COLO668 (cell line): ENCODE measurements around the gene TAS2R20.
"Not testable (repeated sequence)": the region's sequence is repeated elsewhere in the genome, so short reads cannot be mapped to it uniquely, and the experiment has no call there.

Experiments used
- DNase-seq: peaks from one replicate; lab custom pipeline; 2025; ENCODE audit not compliant: unreplicated experiment; lab: John Stamatoyannopoulos, UW

Gene TAS2R20

DNA sequence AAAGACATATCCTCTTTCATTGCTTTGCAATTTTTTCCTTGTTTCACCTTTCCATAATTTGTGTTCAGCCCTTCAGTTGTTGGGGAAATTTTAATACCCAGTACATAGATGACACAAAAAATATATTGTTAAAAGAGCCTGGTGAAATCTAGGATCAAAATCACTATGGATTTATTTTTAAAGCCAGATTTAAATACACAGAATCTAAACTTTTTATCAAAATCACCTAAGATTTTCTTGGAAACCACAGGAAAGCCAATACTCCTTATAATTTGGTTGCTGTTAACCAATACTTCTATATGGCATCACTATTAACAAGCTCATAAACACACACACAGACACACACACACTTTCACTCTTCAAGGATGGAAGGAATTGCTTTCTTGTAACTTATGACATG is at the start of gene TAS2R20:
Gene TAS2R20 (minus strand): TSS at position 101 of the 400 bp plus-strand sequence. CDS start 429 bp downstream, outside the sequence.
- DNase-seq = no peak

- DNase-seq = not testable (repeated sequence)
Observed at GRCh38 chr12:11041366-11041765, 43.3 kb upstream of the TAS2R20 start.

- DNase-seq = no peak
Observed at GRCh38 chr12:11040162-11040561, 42.1 kb upstream of the TAS2R20 start.

- no peak for DNase-seq
Observed at GRCh38 chr12:11039171-11039570, 41.1 kb upstream of the TAS2R20 start.

DNA sequence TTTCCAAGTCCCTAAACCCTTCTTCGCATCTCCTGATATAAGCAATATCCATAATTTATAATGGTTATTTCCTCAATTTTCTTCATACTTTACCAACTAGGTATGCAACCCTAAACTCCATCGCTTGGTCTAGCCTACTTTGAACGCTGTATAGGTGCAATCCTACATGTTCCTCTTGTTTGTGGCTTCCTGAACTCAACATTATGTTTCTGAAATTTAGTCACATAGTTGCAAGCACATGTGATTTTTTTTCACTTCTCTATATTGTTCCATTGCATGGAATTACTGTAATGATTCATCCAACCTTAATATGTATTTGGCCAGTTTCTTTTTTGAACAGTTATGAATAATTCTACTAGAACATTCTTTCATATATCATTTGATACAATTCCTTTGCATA is 35.9 kb upstream of the TAS2R20 start:
- DNase-seq = not testable (repeated sequence)

GRCh38 chr12:11031307-11031706 is 33.2 kb upstream of the TAS2R20 start, which contains the start of gene TAS2R31:
Gene TAS2R31, minus strand, starts transcription at chr12:11031407. Its CDS starts 72 bp downstream, at chr12:11031335.
- no peak for DNase-seq

DNA sequence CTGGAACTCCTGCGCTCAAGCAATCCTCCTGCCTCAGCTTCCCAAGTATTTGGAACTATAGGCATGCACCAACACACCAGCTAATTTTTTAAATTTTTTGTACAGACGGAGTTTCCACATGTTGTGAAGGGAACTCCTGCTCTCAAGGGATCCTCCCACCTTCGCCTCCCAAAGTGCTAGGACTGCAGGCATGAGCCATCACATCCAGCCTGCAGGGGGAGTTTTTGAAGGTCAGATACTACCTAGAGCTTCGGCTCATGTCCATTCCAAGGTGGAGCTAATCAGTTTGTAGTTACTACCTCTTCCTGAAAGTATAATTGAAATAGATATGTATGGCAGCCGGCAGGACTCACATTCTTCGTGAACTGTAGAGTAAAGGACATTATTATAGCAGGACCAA is 28.0 kb upstream of the TAS2R20 start:
- DNase-seq = no peak

GRCh38 chr12:11023387-11023786 is 25.3 kb upstream of the TAS2R20 start:
- DNase-seq = no peak

DNA sequence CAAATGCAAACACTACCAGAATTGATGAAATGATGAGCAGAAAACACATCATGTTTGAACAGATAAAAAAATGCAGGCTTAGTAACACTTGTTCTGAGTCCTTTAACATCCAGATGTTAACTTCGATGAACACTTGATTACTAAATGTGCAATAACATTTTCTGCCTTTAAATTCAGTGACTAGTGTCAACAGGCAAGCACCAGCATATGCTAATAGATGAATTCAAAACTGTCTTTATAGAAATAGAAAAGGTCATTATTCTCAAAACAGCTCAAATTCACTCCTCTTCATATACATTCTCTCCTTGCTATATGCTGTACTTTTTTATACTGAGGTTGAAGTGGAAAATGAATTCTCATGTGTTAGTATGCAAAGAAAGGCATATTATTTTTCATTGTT is 24.4 kb upstream of the TAS2R20 start, which contains the start of gene TAS2R19:
Gene TAS2R19 (minus strand): TSS at position 101 of the 400 bp plus-strand sequence. CDS start 49 bp downstream, at position 52.
- no peak for DNase-seq

DNA sequence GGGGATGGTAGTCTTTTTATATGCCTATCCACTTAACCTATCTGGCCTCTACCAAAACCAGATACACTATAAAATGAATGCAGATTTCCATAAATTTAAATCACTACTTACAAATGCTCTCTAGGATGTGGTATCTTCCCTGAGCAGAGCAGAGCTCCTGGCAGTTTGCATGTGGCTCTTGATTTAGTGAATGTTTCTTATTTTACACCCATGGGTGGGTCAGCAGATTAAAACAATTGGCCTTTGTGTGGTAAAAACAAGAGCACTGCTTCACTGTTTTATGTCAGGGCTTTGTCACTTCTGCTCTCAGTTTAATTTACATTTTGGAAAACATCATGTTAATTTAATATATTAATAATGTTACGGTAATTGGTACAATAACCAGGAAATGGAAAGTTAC is 18.8 kb upstream of the TAS2R20 start:
- no peak for DNase-seq

DNA sequence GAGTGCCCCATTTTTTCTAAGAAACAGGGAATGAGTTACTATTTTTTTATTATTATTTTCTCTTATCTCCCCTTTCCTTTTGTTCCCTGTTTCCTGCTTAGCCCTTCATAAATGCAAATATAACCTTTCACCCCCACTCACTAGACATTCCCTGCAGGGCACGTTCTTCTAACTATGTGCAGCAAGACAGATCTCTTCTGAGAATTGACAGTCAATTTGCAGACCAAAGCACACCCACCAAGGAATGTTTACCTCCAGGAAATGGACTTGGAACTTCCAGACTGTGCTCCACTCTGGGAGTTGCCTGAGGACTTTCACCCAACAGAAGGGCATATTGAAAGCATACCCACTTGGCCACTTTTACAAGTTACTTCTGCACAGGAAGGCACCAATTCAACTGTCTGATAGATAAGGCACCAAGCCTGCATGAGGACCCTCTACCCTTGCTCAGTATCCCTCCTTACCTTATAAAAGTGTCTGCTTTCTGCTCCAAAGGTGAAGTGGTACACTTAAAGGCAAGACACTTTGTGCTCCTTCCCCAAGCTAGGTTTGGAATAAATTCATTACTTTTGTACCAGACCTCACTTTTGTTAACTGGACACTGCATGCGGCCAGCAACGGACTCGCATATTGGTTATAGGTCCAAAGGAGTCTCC is 17.8 kb upstream of the TAS2R20 start:
- DNase-seq = no peak

- DNase-seq = no peak
Observed at GRCh38 chr12:11014234-11014633, 16.1 kb upstream of the TAS2R20 start.

GRCh38 chr12:11007608-11008007 is 9.5 kb upstream of the TAS2R20 start:
- no peak for DNase-seq

- DNase-seq = no peak
Observed at GRCh38 chr12:10994307-10994706, 3.8 kb downstream of the TAS2R20 start.

- no peak for DNase-seq
Observed at GRCh38 chr12:10989107-10989506, 9.0 kb downstream of the TAS2R20 start.

DNA sequence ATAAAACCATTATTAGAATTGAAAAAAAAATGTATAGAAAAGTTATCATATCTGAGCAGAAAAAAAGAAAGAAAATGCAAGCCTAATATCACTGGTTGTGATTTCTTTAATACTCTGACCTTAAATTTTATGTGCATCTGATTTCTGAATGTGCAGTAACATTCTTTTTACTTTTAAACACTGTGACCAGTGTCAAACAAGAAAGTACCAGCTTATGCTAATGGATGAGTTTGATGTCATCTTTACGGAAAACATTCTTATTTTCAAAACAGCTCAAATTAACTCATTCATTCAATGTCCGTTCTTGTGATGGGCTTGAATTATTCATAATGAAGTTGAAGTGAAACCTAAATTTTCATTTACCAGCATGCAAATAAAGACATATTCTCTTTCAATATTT is 11.3 kb downstream of the TAS2R20 start, which contains the start of gene TAS2R50:
Gene TAS2R50 (minus strand): TSS at position 101 of the 400 bp plus-strand sequence. CDS start 52 bp downstream, at position 49.
- no peak for DNase-seq

DNA sequence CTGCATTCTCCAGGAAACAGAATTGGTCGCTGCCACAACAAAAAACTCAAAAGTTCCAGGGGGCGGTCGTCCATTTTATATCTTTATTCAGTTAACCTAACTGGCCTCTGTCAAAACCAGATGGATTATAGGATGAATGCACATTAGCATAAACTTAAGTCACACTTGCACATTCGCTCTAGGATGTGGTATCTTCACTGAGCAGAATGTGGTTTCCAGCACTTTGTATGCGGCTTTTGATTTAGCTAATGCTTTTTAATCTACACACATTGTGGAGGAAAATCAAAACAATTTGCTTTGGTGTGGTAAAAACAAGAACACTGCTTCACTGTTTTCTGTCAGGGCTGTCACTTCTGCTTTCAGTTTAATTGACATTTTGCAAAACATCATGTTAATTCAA is 15.9 kb downstream of the TAS2R20 start:
- no peak for DNase-seq

DNA sequence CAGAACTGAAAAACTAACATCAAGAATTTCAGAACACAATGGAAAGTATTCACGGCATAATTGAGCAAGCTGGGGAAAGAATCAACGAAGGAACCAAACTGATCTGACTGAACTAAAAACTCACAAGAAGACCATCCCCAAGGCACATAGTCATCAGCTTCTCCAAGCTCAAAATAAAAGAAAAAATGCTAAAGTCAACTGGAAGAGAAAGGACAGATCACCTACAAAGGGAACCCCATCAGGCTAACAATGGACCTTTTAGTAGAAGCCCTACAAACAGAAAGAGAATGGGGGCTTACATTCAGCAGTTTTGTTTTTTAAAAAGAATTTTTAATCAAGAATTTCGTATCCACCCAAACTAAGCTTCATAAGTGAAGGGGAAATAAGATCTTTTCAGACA is 23.1 kb downstream of the TAS2R20 start:
- no peak for DNase-seq

GRCh38 chr12:10968765-10969456 is 29.2 kb downstream of the TAS2R20 start:
- DNase-seq = no peak

- no peak for DNase-seq
Observed at GRCh38 chr12:10967409-10967808, 30.7 kb downstream of the TAS2R20 start.

GRCh38 chr12:10966314-10966713 is 31.8 kb downstream of the TAS2R20 start:
- DNase-seq = no peak

- DNase-seq = no peak
Observed at GRCh38 chr12:10965476-10965875, 32.6 kb downstream of the TAS2R20 start.
